Endothelial cell of umbilical vein (primary cell): ENCODE measurements around the gene SRPK1. TPM values are rescaled to one million over a fixed set of nuclear protein-coding genes. Genes with fewer than 3 reads are reported as not detected.

Experiments
- BruUV-seq: library from RNA; stranded (reverse); fragments of 400-500 nt; replicated peaks from 2 replicates; lab custom pipeline; 2021; lab: Mats Ljungman, UMichigan
- CTCF ChIA-PET: fragments of 300-600, 350-600 bp; sonication (Branson Sonifier 250); formaldehyde crosslinking; loops from one replicate; lab custom pipeline; 2021; ENCODE audit warnings: antibody characterized with exemption, inconsistent platforms; lab: Charles Lee
- POLR2A ChIA-PET: fragments of 300-600, 350-600 bp; sonication (Branson Sonifier 250); formaldehyde crosslinking; loops from one replicate; lab custom pipeline; 2021; ENCODE audit warnings: antibody characterized with exemption, inconsistent platforms; lab: Charles Lee
- DNase-seq: peaks from one replicate; pipeline ENCODE4 v3.0.0-alpha.2; 2011; ENCODE audit warnings: low read depth, low spot score
- FAIRE-seq: peaks from 2 replicates; lab custom pipeline; 2011; peaks lifted over from hg19 to GRCh38; lab: Jason Lieb, UNC
- H2AFZ ChIP-seq: 2 replicates; pipeline ENCODE4 v1.6.0; 2012; ENCODE audit warnings: low read depth, low read length, control low read depth, inconsistent platforms
- H3K27ac ChIP-seq: 2 replicates; pipeline ENCODE4 v1.5.1; 2011; ENCODE audit warnings: low read depth, mild to moderate bottlenecking, control low read depth, low read length, moderate library complexity; ENCODE audit not compliant: insufficient read depth
- H3K27me3 ChIP-seq, 2 experiments: 2 replicates each; pipeline versions ENCODE4 v1.6.0 to v1.6.1; 2011; ENCODE audit warnings: low read length in 2 of 2, mixed read lengths in 1 of 2; ENCODE audit not compliant: control insufficient read depth in 2 of 2, insufficient read depth in 2 of 2
- H3K36me3 ChIP-seq, 2 experiments: 2 replicates in 1 of 2; 3 replicates in 1 of 2; pipeline ENCODE4 v1.5.1; 2011; ENCODE audit warnings: low read length in 2 of 2, mild to moderate bottlenecking in 1 of 2, moderate library complexity in 1 of 2; ENCODE audit not compliant: control insufficient read depth in 2 of 2, insufficient read depth in 2 of 2; ENCODE audit errors: extremely low read depth in 1 of 2
- H3K4me1 ChIP-seq: 3 replicates; pipeline ENCODE4 v1.5.1; 2011; ENCODE audit warnings: mild to moderate bottlenecking, low read length; ENCODE audit not compliant: control insufficient read depth, insufficient read depth; ENCODE audit errors: extremely low read depth
- H3K4me2 ChIP-seq: 2 replicates; pipeline ENCODE4 v1.6.1; 2011; ENCODE audit warnings: low read length, control low read depth, mixed read lengths; ENCODE audit not compliant: insufficient read depth
- H3K4me3 ChIP-seq, 3 experiments: fragments of 200-600 bp in 1 of 3; sonication (generic), shearing (Covaris generic) in 1 of 3; replicated peaks in 1 of 3; 2 replicates each; pipeline ENCODE4 v1.5.1; 2011 to 2016; ENCODE audit warnings: control low read depth in 3 of 3, low read length in 3 of 3, mild to moderate bottlenecking in 2 of 3, inconsistent platforms in 1 of 3, low read depth in 1 of 3, moderate library complexity in 1 of 3; ENCODE audit not compliant: insufficient read depth in 1 of 3
- H3K79me2 ChIP-seq: 2 replicates; pipeline ENCODE4 v1.6.0; 2012; ENCODE audit warnings: low read length, inconsistent platforms; ENCODE audit not compliant: control insufficient read depth, insufficient read depth
- H3K9ac ChIP-seq: replicated peaks from 2 replicates; pipeline ENCODE3; 2011; ENCODE audit warnings: low read length, control low read depth; ENCODE audit not compliant: insufficient read depth; ENCODE audit errors: extremely low read depth
- H3K9me1 ChIP-seq: replicated peaks from 3 replicates; pipeline ENCODE4 v1.6.0; 2011; ENCODE audit warnings: mild to moderate bottlenecking, low read length; ENCODE audit not compliant: control insufficient read depth, insufficient read depth; ENCODE audit errors: extremely low read depth
- H3K9me3 ChIP-seq: replicated peaks from 2 replicates; pipeline ENCODE4 v1.5.1; 2012; ENCODE audit warnings: low read length, inconsistent platforms; ENCODE audit not compliant: control insufficient read depth, insufficient read depth
- H4K20me1 ChIP-seq: replicated peaks from 2 replicates; pipeline ENCODE3; 2011; ENCODE audit warnings: mild to moderate bottlenecking, low read length; ENCODE audit not compliant: control insufficient read depth, insufficient read depth; ENCODE audit errors: extremely low read depth
- EZH2 ChIP-seq: IDR thresholded peaks from 2 replicates; pipeline ENCODE4 v1.6.1; 2012; ENCODE audit warnings: borderline replicate concordance, low read depth, mild to moderate bottlenecking, moderate library complexity, low read length, inconsistent platforms; ENCODE audit not compliant: severe bottlenecking
- FOS ChIP-seq: IDR thresholded peaks from 2 replicates; pipeline ENCODE4 v1.6.1; 2011; ENCODE audit warnings: mild to moderate bottlenecking, low read length, moderate library complexity, borderline replicate concordance; ENCODE audit not compliant: insufficient read depth
- GATA2 ChIP-seq: IDR thresholded peaks from 2 replicates; pipeline ENCODE4 v1.7.0; 2011; ENCODE audit warnings: low read depth, mild to moderate bottlenecking, moderate library complexity, mixed read lengths, low read length; ENCODE audit not compliant: insufficient read length, insufficient read depth
- JUN ChIP-seq: IDR thresholded peaks from 2 replicates; pipeline ENCODE4 v1.6.1; 2011; ENCODE audit warnings: borderline replicate concordance, low read depth; ENCODE audit not compliant: insufficient read length, insufficient read depth
- MAX ChIP-seq: IDR thresholded peaks from 2 replicates; pipeline ENCODE4 v1.6.1; 2011; ENCODE audit not compliant: insufficient read depth, insufficient read length
- MYC ChIP-seq: IDR thresholded peaks from one replicate; pipeline ENCODE4 v1.6.1; 2011; ENCODE audit warnings: mild to moderate bottlenecking, low read depth, low read length
- POLR2A ChIP-seq: IDR thresholded peaks from 2 replicates; pipeline ENCODE4 v1.6.1; 2012; ENCODE audit warnings: low read depth, mild to moderate bottlenecking, control low read depth, low read length
- POLR2AphosphoS5 ChIP-seq: IDR thresholded peaks from 2 replicates; pipeline ENCODE4 v1.6.1; 2012; ENCODE audit warnings: low read depth, mild to moderate bottlenecking, control low read depth, low read length, moderate library complexity; ENCODE audit not compliant: insufficient read depth
- dilution Hi-C: fragments of 300-500 bp; cut with MboI; formaldehyde crosslinking; loops from one replicate; pipeline ENCODE4 v1.15.0; 2019; ENCODE audit warnings: low sequenced_read_pairs; ENCODE audit not compliant: extremely low pct_ligation_motif_present
- intact Hi-C: fragments of 100-400 bp; cut with micrococcal nuclease; formaldehyde crosslinking; loops from one replicate; pipeline ENCODE4 v1.10.0; 2022
- polyA plus RNA-seq, 4 experiments: library from polyadenylated mRNA; depleted of rRNA in 3 of 4; stranded (reverse) in 3 of 4; unstranded in 1 of 4; fragments of >200 nt; gene quantifications; 2 replicates each; pipeline versions ENCODE4 v1.2.1 to v1.2.3, GENCODE V29; 2011 to 2012; ENCODE audit warnings: missing spikeins in 1 of 4
- total RNA-seq: library from RNA; stranded (reverse); gene quantifications from 2 replicates; pipeline ENCODE4 v1.2.3, GENCODE V29; 2021
- TF ChIP-seq, protein P1 (sequence below), 2 donors: IDR thresholded peaks; 1 replicate in 1 of 2; 2 replicates in 1 of 2; pipeline ENCODE4 v1.5.1; 2011; ENCODE audit warnings: low read length in 2 of 2, mild to moderate bottlenecking in 2 of 2, moderate library complexity in 2 of 2, control low read depth in 1 of 2, inconsistent platforms in 1 of 2, low read depth in 1 of 2; ENCODE audit not compliant: insufficient read depth in 1 of 2; ENCODE audit errors: extremely low read depth in 1 of 2

Gene SRPK1
- total and polyA plus RNA-seq, 2 donors (not counting 3 experiments of a cell fraction or from before 2014, with no cell fraction given): 18.9 to 72.7 TPM

GRCh38 chr6:35839019-35839418 lies 81.9 kb downstream of the SRPK1 start:
- no peaks in the 10 kb centered on the region for H3K27me3 ChIP-seq
- H3K9ac ChIP-seq: no peak overlapping the region
- no TSS peak for BruUV-seq
- intact Hi-C loops: no loop called here
- ChIA-PET POLR2A (no interaction called here), CTCF (no interaction called here)
- no peaks in the 10 kb centered on the region for H3K79me2 ChIP-seq
- H3K9me3 ChIP-seq: no peaks in the 10 kb centered on the region
- no peak overlapping the region for H3K27ac ChIP-seq
- no peak overlapping the region for H3K4me2 ChIP-seq
- H2AFZ ChIP-seq: no peak overlapping the region
- H3K36me3 ChIP-seq: peaks cover 4 to 8% of the 10 kb centered on the region in 2 experiments
- H3K9me1 ChIP-seq: no peaks in the 10 kb centered on the region
- no peak overlapping the region for H3K4me3 ChIP-seq
- H4K20me1 ChIP-seq: no peaks in the 10 kb centered on the region
- TF ChIP-seq, protein P1, sequence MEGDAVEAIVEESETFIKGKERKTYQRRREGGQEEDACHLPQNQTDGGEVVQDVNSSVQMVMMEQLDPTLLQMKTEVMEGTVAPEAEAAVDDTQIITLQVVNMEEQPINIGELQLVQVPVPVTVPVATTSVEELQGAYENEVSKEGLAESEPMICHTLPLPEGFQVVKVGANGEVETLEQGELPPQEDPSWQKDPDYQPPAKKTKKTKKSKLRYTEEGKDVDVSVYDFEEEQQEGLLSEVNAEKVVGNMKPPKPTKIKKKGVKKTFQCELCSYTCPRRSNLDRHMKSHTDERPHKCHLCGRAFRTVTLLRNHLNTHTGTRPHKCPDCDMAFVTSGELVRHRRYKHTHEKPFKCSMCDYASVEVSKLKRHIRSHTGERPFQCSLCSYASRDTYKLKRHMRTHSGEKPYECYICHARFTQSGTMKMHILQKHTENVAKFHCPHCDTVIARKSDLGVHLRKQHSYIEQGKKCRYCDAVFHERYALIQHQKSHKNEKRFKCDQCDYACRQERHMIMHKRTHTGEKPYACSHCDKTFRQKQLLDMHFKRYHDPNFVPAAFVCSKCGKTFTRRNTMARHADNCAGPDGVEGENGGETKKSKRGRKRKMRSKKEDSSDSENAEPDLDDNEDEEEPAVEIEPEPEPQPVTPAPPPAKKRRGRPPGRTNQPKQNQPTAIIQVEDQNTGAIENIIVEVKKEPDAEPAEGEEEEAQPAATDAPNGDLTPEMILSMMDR (IDR thresholded peaks at IDR 0.05; ENCODE audit: extremely low read depth in 1 of 2, insufficient read depth in 1 of 2, low read depth in 1 of 2, low read length in 2 of 2): no peak
- dilution Hi-C loops: no loop called here
- no peak for FAIRE-seq
- no peaks in the 10 kb centered on the region for H3K4me1 ChIP-seq
- DNase-seq: no peak

DNA sequence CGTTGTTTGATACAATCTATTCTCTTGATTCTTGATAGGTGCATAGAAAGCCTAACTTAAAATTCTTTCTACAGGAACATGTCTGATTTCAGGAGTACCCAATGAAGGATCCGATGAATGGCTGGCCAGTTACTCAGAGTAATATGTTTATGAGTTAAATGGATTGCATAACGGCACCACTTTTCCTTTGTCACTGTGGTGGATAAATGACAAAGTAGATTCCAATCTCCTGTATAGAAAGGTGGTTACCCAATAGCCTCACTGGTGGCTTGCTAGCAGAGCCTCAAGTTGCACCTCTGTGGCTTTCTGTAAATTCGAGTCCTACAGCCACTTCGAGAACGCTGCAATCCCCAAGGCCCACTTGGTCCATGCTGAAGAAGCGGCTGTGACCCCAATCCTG lies 87.4 kb downstream of the SRPK1 start:
- no TSS peak for BruUV-seq
- dilution Hi-C loops (no loop called here), intact Hi-C loops (no loop called here)
- TF ChIP-seq, protein P1 (IDR thresholded peaks at IDR 0.05; ENCODE audit: extremely low read depth in 1 of 2, insufficient read depth in 1 of 2, low read depth in 1 of 2, low read length in 2 of 2): no peak
- TF ChIP-seq POLR2A (no peak), MYC (no peak), JUN (no peak), POLR2AphosphoS5 (no peak), EZH2 (no peak), FOS (no peak), GATA2 (no peak), MAX (no peak)
- Histone ChIP-seq H4K20me1 (no peaks in the 10 kb centered on the region), H3K4me1 (no peaks in the 10 kb centered on the region), H3K9me3 (no peaks in the 10 kb centered on the region), H3K9ac (no peak overlapping the region), H3K27me3 (no peaks in the 10 kb centered on the region), H3K79me2 (no peaks in the 10 kb centered on the region), H3K9me1 (no peaks in the 10 kb centered on the region), H3K27ac (no peak overlapping the region), H3K4me2 (no peak overlapping the region), H3K4me3 (no peak overlapping the region), H2AFZ (no peak overlapping the region), H3K36me3 (peaks cover 7 to 8% of the 10 kb centered on the region in 2 experiments)
- ChIA-PET POLR2A (no interaction called here), CTCF (interaction anchor here (1.4 kb wide), 1 partner anchor 311 kb away, joined by 3 read pairs; no protein-coding TSS in a partner anchor)
- DNase-seq (no peak), FAIRE-seq (no peak)
